Sciatic nerve (tissue), 2 donors: Measurements from ENCODE around the gene APEH. TPM values are rescaled to one million over a fixed set of nuclear protein-coding genes. Genes with fewer than 3 reads are reported as not detected.

ENCODE experiments used
- ATAC-seq: fragments of 200-7000 bp; cut with Tn5 transposase; one replicate; pipeline ENCODE4 v1.9.1; 2020; ENCODE audit warnings: mild to moderate bottlenecking, moderate library complexity
- DNase-seq: peaks from one replicate; pipeline ENCODE4 v3.0.0-alpha.2; 2020; ENCODE audit warnings: low spot score
- intact Hi-C: fragments of 100-400 bp; cut with DNase I; formaldehyde crosslinking; loops from one replicate; pipeline ENCODE4 v1.14.2; 2022
- total RNA-seq: library from RNA; stranded (reverse); fragmentation: NEBNext Ultra II Directional; extraction: Animal tissue kit (Norgen Biotek cat#: 25700); gene quantifications from one replicate; pipeline ENCODE4 v1.2.1, GENCODE V29; 2021
- donor health status: DM: no; HTN: no; CAD: no.
- donor health status: DM: no; HTN: no; CAD: no.

APEH gene
- total RNA-seq, 1 donor from 2014 or later, result 51.0 TPM

DNA sequence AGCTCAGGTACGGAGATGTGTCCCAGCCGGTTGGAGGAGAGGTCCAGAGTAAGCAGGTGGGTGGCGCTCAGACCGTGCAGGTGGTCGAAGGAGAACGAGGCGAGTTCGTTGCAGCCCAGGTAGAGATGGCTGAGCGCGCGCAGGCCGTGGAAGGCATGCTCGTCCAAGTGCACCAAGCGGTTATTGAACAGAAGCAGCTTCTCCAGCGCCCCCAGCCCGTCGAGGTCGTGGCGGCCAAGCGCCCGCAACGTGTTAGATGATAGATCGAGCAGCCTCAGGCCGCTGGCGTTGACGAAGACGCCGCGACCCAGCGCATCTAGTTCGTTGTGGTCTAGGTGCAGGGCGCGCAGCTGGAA lies 44.7 kb downstream of the APEH start:
- DNase-seq (peak; percentile 64), ATAC-seq (no peak)
- intact Hi-C loops, result no loop called here

DNA sequence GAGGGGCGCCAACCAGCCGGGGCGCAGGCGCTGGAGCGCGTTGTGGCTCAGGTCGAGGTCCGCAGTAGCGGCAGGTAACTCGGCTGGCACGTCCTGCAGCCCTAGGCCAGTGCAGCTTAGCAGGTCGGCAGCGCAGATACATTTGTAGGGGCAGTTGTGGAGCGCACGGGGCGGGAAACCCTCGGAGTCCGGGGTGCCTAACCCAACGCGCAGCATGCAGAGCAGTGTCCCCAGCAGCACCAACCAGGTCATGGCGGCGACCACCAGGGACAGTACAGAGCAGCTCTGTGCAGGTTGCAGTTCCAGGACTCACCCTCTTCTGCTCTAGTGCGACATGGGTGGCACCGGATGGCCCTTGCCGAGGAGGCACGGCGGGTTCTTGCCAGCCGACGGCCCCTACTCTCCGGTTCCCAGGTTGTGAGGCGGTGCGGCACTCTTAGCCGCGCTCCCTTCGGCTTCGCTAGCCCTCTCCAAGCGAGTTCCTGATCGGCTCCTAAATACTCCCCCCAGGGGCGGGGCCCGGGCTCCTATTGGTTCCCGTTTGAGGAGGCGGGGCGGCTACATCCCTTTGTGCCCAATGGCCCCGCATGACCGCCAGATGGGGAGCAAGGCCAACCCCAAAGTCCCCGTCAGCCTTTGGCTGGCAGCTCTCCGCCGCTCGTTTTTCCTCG lies 45.2 kb downstream of the APEH start, which contains the start of gene AMIGO3:
TSS of gene AMIGO3 (minus strand) at position 471 of the 671 bp plus-strand sequence. CDS start at position 252, 219 bp downstream.
- peak; percentile 87 for ATAC-seq
- intact Hi-C loops, result no loop called here
- peak; percentile 98 for DNase-seq

DNA sequence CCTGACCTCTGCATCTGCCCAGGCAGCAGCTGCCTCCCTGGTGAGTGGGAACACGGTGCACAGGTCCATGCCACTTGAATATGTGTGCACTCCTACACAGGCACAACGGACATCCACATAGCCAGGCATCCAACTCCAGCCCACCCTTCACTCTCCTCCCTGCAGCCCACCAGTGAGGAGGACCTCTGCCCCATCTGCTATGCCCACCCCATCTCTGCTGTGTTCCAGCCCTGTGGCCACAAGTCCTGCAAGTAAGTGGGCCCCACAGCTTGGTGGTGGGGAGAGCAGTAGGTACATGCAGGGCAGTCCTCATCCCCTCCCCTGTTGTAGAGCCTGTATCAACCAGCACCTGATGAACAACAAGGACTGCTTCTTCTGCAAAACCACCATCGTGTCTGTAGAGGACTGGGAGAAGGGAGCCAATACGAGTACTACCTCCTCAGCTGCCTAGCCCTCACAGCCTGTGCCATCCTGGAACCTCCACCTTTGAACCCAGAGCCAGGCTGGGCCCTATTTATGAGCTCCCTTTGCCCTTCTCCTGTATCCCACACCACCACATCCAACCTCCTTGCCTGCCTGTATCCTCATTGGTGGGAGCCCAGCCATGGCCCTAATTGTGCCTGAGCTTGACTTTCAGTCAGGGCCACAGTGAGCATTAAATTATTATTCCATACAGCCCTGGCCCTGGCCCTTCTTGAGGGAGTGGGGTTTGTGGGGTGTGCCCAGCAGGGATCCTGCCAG lies 46.9 kb downstream of the APEH start:
- intact Hi-C loops, result no loop called here
- DNase-seq (peak; percentile 51), ATAC-seq (no peak)

DNA sequence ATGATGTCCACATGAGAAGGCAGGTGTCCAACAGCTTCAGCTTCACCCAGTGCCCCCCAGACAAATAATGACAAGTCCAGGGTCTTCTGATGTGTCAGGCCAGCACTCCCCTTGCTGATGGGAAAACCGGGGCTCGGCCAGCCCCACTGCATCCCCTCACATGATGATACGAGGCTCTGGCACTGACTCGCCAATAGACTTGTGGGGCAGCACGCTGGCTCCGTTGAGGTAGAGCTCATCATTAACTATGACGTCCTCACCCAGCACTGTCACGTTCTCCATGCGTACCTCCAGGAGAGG lies 47.4 kb downstream of the APEH start:
- DNase-seq (peak; percentile 57), ATAC-seq (no peak)
- intact Hi-C loops, result no loop called here

DNA sequence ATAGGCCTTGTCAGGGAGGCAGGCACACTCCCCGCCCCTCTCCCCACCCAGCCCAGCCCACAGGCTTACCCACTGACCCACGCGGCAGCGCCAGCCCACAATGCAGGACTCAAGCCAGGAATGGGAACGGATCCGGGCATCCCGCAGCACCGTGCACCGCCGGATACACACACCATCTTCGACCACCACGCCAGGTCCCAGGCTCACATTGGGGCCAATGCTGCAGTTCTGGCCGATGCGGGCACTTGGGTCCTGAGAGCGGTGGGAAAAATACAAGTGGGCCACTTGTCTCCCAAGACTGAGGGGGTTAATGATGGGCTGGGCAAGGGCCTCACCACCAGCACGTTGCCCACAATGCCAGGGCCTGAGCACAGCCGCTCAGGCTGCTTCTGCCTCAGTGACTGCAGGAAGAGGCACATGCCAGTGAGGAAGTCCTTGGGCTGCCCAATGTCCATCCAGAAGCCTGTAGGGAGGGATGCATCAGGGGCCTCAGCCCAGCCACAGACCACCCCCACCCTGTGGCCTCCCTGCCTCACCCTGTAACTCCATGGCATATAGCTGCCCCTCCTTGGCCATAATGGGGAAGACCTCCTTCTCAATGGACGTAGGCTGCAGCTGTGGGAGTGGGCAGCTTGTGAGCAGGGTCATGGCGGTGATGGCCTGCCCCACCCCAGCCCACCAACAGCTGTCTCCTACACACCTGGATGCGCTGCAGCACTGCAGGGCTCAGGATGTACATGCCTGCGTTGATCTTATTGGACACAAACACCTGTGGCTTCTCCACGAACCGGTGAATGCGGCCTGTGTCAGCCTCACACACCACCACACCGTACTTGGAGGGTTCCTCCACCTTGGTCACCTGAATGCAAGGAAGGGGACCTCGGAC lies 48.0 kb downstream of the APEH start:
- ATAC-seq (no peak), DNase-seq (peak; percentile 60)
- intact Hi-C loops, result no loop called here

DNA sequence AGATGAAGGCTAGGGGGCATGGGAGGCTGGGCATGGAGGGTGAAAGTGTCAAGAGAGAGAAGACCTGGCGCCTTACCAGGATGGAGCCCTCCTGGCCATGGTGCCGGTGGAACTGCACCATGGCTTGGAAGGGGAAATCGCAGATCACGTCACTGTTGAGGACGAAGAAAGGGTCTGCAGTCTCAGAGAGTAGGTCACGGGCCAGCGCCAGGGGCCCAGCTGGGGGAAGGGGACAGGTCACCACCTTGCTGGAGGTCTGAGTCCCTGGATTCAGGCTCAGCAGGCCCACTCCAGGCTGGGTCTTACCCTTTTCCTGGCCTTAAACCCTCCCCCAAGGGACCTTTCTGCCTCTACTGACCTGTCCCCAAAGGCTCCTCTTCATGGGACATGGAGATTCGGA lies 48.7 kb downstream of the APEH start:
- intact Hi-C loops, result no loop called here
- no peak for ATAC-seq
- DNase-seq, result peak; percentile 68

DNA sequence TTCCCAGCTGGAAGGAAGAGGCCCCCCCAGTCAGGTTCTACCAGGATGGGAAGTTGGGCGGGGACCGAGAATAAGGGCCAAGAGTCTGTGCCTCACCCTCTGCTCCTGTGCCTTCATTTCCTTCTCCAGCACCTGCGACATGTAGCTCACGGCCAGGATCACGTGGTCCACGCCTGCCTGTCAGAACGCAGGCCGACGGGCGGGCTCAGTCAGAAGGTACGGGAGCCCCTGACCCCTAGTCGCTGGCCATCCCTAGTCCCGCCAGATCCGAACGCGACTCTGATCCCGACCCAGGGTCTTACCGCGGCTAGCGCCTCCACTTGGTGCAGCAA lies 49.1 kb downstream of the APEH start:
- no peak for ATAC-seq
- intact Hi-C loops, result no loop called here
- DNase-seq, result peak; percentile 73

DNA sequence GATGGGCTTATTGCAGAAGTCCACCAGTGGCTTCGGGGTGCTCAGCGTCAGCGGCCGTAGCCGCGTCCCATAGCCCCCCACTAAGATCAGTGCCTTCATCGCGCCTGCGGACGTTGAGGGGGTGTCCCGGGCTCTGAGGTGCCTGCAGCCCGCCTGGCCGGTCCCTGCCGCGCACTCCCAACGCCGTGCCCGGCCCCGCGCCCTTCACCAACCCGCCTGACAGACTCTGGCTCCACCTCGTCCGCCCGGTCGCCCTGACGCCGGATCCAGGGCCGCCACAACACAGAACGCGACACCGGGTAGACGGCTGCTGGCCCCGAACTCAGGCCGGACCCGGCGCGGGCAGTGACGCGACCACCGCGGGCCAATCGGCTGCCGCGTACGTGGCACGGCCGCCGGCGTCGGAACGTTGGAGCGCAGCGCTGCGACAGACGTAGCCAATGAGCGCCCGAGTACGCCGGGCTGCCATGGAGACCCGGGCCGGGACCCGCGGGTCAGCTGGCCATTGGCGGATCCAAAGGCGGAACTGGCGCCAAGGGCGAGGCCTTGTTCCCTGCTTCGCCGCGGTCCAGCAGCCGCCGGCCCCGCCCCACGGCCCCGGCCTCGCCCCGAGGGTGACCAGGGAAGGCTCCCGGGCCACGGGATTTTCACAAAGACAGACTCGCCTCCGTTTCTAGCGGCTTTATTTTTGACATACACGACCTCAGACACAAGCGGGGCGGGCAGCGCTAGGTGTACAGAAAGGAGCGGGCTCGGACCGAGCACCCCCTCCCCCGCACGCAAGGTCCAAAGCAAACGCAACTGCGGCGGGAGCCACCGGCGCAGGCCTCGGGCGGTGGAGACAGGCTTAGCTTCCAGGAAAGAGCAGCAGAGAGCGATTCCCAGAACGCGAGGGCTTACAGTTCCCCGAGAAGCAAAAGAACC lies 49.7 kb downstream of the APEH start, which contains the start of gene GMPPB:
TSS of gene GMPPB (minus strand) at position 324 of the 924 bp plus-strand sequence. CDS start at position 99, 225 bp downstream.
- peak; percentile 93 for ATAC-seq
- intact Hi-C loops, result no loop called here
- peak; percentile 98 for DNase-seq

DNA sequence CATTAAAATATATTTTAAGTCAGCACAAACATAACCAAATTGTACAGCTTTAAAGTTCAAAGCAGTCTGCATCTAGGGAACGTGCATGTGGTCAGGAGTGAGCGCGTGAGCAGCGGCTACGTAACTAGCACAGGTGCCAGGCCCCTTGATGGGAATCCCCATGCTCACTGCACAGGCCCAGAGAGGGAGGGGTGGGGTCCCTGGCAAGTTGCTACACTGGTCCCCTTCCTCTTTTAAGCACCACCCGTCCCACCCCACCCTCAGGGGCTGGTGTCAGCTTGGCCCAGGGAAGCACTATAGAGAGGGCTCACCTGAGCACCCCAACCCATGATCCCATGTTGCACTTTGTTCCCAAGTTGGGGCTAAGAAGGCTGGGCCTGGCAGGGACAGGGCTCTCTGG lies 50.4 kb downstream of the APEH start:
- peak; percentile 66 for DNase-seq
- peak; percentile 14 for ATAC-seq
- intact Hi-C loops, result no loop called here

DNA sequence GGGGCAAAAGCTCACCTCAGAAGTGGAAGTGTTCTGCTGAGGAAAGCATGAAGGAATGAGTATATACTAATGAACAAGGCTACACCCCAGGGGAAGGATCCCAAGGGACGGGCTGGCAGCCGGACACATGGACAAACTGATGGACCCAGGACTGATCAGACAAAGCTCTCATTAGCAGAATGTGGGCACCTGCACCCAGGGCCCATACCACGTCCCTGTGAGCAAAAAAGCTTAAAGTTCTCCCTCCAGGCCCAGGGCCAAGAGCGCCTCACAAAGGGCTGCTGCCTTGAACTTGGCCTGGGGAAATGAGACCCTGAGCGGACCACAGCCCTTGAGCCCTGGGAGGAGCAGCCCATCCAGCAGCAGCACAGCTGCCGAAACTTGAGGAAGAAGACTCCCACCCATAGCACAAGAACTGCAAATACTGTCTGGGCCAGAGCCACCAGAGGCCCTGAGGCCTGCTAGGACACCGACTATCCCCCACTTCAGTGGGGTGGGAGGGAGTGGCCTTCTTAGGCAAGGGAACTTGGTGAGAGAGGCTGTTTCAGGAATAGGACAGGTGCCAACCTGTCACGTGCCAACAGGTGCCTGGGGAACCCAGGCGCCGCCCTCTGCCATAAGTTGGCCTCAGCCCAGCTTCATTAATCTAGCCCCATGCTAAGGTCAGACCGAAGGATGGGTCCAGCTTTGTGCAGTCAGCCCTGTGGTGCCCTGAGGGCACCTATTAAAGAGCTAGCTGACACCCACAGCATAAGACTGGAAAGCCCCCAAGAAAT lies 51.9 kb downstream of the APEH start:
- intact Hi-C loops, result no loop called here
- peak; percentile 31 for DNase-seq

DNA sequence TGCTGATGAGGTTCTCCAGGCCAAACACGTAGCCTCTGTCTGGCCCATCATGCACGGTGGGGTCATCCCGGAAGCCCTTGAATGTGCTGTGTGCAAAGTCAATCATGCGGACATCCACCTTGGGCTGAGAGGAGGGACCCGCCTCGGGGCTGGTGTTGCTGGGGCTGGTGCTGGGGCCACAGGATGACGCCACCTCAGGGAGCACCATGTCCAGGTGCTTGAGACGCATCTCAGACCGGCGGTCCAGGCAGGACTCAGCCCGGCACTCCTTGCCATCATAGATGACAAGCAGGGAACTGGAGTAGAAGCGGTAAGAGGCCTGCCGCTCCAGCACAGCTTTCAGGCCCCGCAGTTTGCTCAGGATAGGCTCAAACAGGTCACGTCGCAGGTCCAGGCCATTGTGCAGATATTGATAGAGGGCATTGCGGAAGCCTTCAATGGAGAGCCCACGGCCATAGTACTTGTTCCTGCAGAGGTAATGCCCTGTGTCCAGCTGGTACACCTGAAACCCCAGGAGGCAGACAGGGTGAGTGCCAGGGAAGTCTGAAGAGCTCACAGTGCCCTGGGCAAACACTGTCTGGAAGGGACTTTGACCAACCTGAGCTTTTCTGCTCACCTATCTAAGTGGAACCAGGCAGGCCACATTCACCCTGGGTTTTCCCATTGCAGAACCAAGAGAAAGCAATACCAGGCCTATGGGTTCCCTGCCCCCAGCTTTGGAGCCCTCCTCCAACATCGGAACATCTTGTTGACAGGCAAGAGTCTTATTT lies 53.2 kb downstream of the APEH start:
- intact Hi-C loops, result no loop called here
- no peak for ATAC-seq
- DNase-seq, result no peak

More for the DNA sequence above, 51.9 kb downstream of the APEH start:
- ATAC-seq, result no peak

DNA sequence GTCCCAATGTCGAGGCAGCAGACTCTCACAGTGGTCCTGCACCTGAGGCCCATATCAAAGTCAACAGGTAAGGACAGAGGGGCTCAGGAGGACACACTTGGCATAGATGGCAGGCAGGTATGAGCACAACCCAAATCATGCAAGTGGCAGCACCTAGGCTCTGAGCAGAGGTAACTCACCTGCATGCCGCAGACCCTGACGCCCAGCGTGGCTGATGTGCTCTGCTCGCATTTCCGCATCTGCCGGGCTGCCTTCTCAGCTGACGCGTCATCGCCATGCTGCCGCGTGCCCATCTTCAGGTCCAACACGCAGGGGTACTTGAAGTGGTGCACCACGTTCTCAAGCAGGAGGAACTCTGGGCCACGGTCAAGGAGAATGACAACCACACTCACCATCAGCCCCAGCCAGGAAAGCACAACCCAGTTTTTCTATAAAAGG lies 53.8 kb downstream of the APEH start:
- intact Hi-C loops, result no loop called here
- ATAC-seq, result no peak
- DNase-seq, result no peak

DNA sequence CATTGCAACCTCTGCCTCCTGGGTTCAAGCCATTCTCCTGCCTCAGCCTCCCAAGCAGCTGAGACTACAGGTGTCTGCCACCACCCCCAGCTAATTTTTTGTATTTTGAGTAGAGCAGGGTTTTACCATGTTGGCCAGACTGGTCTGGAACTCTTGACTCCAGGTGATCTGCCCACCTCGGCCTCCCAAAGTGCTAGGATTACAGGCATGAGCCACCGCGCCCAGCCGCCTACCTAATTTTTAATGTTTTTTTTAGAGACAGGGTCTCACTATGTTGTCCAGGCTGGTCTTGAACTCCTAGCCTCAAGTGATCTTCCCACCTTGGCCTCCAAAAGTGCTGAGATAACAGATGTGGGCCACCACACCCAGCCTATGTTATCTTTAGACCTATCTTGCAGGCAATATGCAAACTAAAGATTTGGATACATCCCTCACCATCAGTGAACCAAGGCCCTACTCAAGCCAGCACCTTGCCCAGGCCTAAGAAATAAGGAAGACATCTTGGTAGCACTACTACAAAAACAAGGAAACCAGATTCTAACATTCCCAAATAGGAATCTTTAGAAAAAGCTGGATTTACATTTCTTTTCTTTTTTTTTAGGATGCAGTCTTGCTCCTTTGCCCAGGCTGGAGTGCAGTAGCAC lies 55.9 kb downstream of the APEH start:
- no peak for ATAC-seq
- intact Hi-C loops, result no loop called here
- no peak for DNase-seq

DNA sequence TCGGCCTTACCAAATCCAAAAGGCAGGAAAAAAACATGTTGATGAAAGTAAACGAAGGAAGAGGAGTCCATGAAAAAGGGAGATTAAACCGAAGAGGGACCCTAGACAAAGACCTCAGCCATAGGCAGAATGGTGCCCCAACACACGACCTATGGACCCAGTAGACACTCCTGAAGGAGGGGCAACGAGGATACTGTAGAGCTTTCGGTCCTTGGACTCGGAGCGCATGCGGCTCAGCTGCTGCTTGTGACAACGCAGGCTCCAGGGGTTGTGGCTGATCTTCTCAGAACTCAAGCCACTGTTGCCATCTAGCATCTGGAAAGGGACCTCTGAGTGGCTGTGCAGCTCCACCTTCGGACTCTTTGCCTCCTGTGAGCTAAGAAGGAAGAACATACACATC lies 58.4 kb downstream of the APEH start:
- intact Hi-C loops, result no loop called here
- ATAC-seq, result no peak
- DNase-seq, result no peak

DNA sequence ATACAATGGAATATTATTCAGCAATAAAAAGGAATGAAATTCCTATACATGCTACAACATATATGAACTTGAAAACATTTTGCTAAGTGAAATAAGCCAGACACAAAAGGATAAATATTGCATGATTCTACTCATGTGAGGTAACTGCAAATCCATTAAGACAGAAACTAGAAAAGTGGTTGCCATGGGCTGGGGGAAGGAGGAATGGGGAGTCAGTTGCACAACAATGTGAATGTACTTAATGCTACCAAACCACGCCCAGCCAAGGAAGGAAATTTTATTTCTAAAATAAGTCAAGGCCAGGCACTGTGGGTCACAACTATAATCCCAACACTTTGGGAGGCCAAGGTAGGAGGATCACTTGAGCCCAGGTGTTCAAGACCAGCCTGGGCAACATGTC lies 59.4 kb downstream of the APEH start:
- intact Hi-C loops, result no loop called here
- DNase-seq (no peak), ATAC-seq (no peak)
